Measurements from ENCODE around the gene ATP8B1.
"Not testable (repeated sequence)": the region's sequence is repeated elsewhere in the genome, so short reads cannot be mapped to it uniquely, and the experiment has no call there.

ATP8B1 gene

GRCh38 chr18:57651914-57652313, 151.2 kb downstream of the ATP8B1 start:
- DNase-seq (ENCODE audit: low read depth): no peak
- H3K4me3 ChIP-seq (ENCODE audit: low read length): no peak overlapping the region
- no peak for TF ChIP-seq CTCF (conservative IDR thresholded peaks at IDR 0.05; ENCODE audit: low read length)

GRCh38 chr18:57649556-57650500, 153.3 kb downstream of the ATP8B1 start:
- H3K4me3 ChIP-seq (ENCODE audit: low read length): no peak overlapping the region
- TF ChIP-seq CTCF (conservative IDR thresholded peaks at IDR 0.05; ENCODE audit: low read length): no peak
- peak; percentile 85 for DNase-seq (ENCODE audit: low read depth)

- no peak for TF ChIP-seq CTCF (conservative IDR thresholded peaks at IDR 0.05; ENCODE audit: low read length)
- DNase-seq (ENCODE audit: low read depth): no peak
- H3K4me3 ChIP-seq (ENCODE audit: low read length): no peak overlapping the region
Observed at GRCh38 chr18:57648414-57648813, 154.7 kb downstream of the ATP8B1 start.

- H3K4me3 ChIP-seq (ENCODE audit: low read length): no peak overlapping the region
- no peak for DNase-seq (ENCODE audit: low read depth)
- no peak for TF ChIP-seq CTCF (conservative IDR thresholded peaks at IDR 0.05; ENCODE audit: low read length)
Observed at GRCh38 chr18:57644540-57644939, 158.6 kb downstream of the ATP8B1 start.

GRCh38 chr18:57643726-57644125, 159.4 kb downstream of the ATP8B1 start:
- H3K4me3 ChIP-seq (ENCODE audit: low read length); DNase-seq (ENCODE audit: low read depth): not testable (repeated sequence)

- DNase-seq (ENCODE audit: low read depth); H3K4me3 ChIP-seq (ENCODE audit: low read length): not testable (repeated sequence)
Observed at GRCh38 chr18:57642462-57642861, 160.7 kb downstream of the ATP8B1 start.

GRCh38 chr18:57640749-57641148, 162.4 kb downstream of the ATP8B1 start:
- no peak overlapping the region for H3K4me3 ChIP-seq (ENCODE audit: low read length)
- DNase-seq (ENCODE audit: low read depth): no peak
- no peak for TF ChIP-seq CTCF (conservative IDR thresholded peaks at IDR 0.05; ENCODE audit: low read length)

GRCh38 chr18:57640236-57640635, 162.9 kb downstream of the ATP8B1 start:
- H3K4me3 ChIP-seq (ENCODE audit: low read length): no peak overlapping the region
- no peak for DNase-seq (ENCODE audit: low read depth)
- TF ChIP-seq CTCF (conservative IDR thresholded peaks at IDR 0.05; ENCODE audit: low read length): no peak

Measured in AG10803 (cell line).